Measurements from ENCODE around the gene SETD2. TPM values are rescaled to one million over a fixed set of nuclear protein-coding genes. Genes with fewer than 3 reads are reported as not detected.
A peak's percentile ranks its signal among the peaks of the same experiment; 100 is the strongest.

SETD2 gene
- total RNA-seq, 1 experiment from 2014 or later = 24.1 TPM

DNA sequence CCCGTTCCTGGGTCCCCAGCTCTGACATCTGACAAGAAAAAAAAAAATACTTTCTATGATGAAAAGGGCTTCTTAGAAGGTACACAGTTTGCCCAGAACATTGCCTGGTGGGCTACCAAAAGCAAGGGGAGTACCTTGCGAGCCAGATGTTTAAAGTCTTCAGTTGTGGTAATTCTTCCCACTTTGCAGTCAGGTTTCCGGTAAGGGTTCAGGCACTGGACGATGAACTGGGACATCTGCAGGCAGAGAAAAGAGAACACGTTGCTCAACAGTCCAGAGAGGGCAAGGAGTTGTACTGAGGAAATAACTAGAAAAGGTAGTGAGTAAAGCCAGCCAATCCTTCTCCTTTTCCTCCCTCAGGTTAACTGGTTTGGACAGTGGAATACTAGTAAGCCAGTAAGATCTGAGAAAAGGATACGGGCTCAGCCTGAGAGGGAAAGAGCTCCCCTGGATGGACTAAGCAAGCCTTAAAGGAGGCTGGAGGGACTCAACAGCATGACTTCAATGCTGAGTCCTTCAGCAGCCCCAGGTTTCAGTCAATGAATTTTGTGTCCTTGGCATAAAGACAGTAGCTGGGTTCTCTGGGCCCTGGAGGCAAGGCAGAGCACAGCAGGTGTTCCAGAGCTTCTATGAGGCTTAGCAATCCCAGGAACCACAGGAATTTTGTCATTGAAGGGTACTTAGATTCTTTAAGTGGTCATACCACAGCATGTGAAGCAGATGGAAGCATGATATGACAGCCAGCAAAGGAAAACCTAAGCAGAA is 146.2 kb downstream of the SETD2 start:
- CTCF ChIA-PET = interaction anchor here (0.7 kb wide), 1 partner anchor 13 kb away, joined by 3 read pairs; no protein-coding TSS in a partner anchor
- Histone ChIP-seq H3F3A (ENCODE audit: low read length, unreplicated experiment) (no peaks in the 10 kb centered on the region), H3K27ac (ENCODE audit: low read length) (no peak overlapping the region), H3K36me3 (ENCODE audit: low read depth, low read length) (peaks cover 17% of the 10 kb centered on the region; the same call in 1 of the 2 replicates), H3K9me3 (ENCODE audit: low read length) (no peaks in the 10 kb centered on the region), H3K4me3 (ENCODE audit: low read length) (no peak overlapping the region), H3K4me1 (ENCODE audit: insufficient read depth, low read length) (peaks cover 5% of the 10 kb centered on the region; the same call in 1 of the 2 replicates), H3K79me2 (ENCODE audit: low read length) (peaks cover 3% of the 10 kb centered on the region; the same call in 1 of the 2 replicates), H3K9ac (ENCODE audit: low read length) (no peak overlapping the region), H3K9me2 (replicated peaks; ENCODE audit: low read length) (no peaks in the 10 kb centered on the region), H3K4me2 (ENCODE audit: low read length) (no peak overlapping the region), H3K27me3 (ENCODE audit: low read length) (no peaks in the 10 kb centered on the region), H2AFZ (ENCODE audit: low read length) (no peak overlapping the region), H4K20me1 (ENCODE audit: low read length) (no peaks in the 10 kb centered on the region)
- POLR2A ChIA-PET (ENCODE audit: unreplicated experiment) = no interaction called here
- no peak for TF ChIP-seq EZH2 (IDR thresholded peaks at IDR 0.05; ENCODE audit: low read length, unreplicated experiment)
- TF ChIP-seq EZH2phosphoT487 (IDR thresholded peaks at IDR 0.05; ENCODE audit: borderline replicate concordance, low read length) = no peak
- TF ChIP-seq, protein P1, sequence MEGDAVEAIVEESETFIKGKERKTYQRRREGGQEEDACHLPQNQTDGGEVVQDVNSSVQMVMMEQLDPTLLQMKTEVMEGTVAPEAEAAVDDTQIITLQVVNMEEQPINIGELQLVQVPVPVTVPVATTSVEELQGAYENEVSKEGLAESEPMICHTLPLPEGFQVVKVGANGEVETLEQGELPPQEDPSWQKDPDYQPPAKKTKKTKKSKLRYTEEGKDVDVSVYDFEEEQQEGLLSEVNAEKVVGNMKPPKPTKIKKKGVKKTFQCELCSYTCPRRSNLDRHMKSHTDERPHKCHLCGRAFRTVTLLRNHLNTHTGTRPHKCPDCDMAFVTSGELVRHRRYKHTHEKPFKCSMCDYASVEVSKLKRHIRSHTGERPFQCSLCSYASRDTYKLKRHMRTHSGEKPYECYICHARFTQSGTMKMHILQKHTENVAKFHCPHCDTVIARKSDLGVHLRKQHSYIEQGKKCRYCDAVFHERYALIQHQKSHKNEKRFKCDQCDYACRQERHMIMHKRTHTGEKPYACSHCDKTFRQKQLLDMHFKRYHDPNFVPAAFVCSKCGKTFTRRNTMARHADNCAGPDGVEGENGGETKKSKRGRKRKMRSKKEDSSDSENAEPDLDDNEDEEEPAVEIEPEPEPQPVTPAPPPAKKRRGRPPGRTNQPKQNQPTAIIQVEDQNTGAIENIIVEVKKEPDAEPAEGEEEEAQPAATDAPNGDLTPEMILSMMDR (conservative IDR thresholded peaks at IDR 0.05; ENCODE audit: low read depth, low read length) = no peak
- BruUV-seq (replicated peaks) = no TSS peak
- DNase-seq = no peak
- no peak for ATAC-seq
- intact Hi-C loops (cut with micrococcal nuclease) = no loop called here

DNA sequence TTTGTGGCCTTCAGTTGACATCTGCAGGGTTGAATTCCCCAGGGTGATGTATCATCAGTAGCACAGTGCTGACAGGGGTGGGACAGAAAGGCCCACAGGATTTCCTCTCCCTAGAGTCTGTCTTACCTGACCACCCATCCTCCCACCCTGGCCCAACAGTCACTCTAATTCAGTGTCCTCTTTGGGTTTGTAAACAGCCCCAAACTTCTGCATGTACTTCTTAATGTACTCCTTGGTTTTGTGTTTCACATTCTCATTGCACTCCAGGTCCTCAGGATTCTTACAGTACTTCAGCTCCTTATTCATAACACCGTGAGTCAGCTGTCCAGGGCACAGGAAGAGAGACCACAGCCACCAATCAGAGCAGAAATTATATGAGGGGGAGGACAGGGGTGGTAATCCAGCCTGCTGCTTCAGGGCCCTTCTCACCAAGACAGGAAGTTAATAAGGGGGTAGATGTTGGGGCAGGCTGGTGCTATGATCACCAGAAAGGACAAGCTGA is 146.9 kb downstream of the SETD2 start:
- Histone ChIP-seq H3K4me3 (ENCODE audit: low read length) (no peak overlapping the region), H3K27me3 (ENCODE audit: low read length) (no peaks in the 10 kb centered on the region), H2AFZ (ENCODE audit: low read length) (no peak overlapping the region), H3K27ac (ENCODE audit: low read length) (no peak overlapping the region), H3K36me3 (ENCODE audit: low read depth, low read length) (peaks cover 17% of the 10 kb centered on the region; the same call in 1 of the 2 replicates), H3K9me2 (replicated peaks; ENCODE audit: low read length) (no peaks in the 10 kb centered on the region), H3K79me2 (ENCODE audit: low read length) (peaks cover 3% of the 10 kb centered on the region; the same call in 1 of the 2 replicates), H3K4me1 (ENCODE audit: insufficient read depth, low read length) (peaks cover 5% of the 10 kb centered on the region; the same call in 1 of the 2 replicates), H4K20me1 (ENCODE audit: low read length) (no peaks in the 10 kb centered on the region), H3K4me2 (ENCODE audit: low read length) (no peak overlapping the region), H3K9me3 (ENCODE audit: low read length) (no peaks in the 10 kb centered on the region), H3F3A (ENCODE audit: low read length, unreplicated experiment) (no peaks in the 10 kb centered on the region), H3K9ac (ENCODE audit: low read length) (no peak overlapping the region)
- peak; percentile 58 for ATAC-seq
- no peak for TF ChIP-seq EZH2 (IDR thresholded peaks at IDR 0.05; ENCODE audit: low read length, unreplicated experiment)
- TF ChIP-seq EZH2phosphoT487 (IDR thresholded peaks at IDR 0.05; ENCODE audit: borderline replicate concordance, low read length) = no peak
- TF ChIP-seq, protein P1 (conservative IDR thresholded peaks at IDR 0.05; ENCODE audit: low read depth, low read length) = no peak
- DNase-seq = peak; percentile 41
- intact Hi-C loops (cut with micrococcal nuclease) = no loop called here
- ChIA-PET CTCF (interaction anchor here (0.7 kb wide), 1 partner anchor 13 kb away, joined by 3 read pairs; no protein-coding TSS in a partner anchor), POLR2A (ENCODE audit: unreplicated experiment) (no interaction called here)
- BruUV-seq (replicated peaks) = TSS peak; percentile 48
